Measurements from ENCODE around the gene CKS2.

Gene CKS2

GRCh38 chr9:89350988-89351557, 40.1 kb downstream of the CKS2 start:
- no peak for DNase-seq (ENCODE audit: low spot score)

- no peak for DNase-seq (ENCODE audit: low spot score)
Measured at GRCh38 chr9:89351584-89352300, 40.7 kb downstream of the CKS2 start.

DNA sequence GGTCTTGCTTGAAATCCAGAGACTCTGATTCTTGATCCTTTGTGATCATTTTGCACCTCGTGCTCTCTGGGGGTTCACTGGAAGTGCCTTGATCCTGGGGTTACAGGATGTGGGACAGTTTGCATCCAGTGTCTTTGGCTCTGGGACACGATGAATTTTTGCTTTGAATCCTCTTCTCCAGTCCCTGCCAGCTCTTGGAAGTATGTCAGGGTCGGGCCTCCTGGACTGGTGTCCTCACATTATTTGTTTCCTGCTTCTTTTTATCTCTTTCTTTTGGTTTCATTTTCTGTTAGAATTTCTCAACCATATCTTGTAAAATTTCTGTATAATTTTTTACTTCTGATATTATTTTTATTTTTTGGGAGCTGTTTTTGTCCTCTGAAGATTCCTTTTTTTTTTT, 41.5 kb downstream of the CKS2 start:
- no peak for DNase-seq (ENCODE audit: low spot score)

- no peak for DNase-seq (ENCODE audit: low spot score)
Measured at GRCh38 chr9:89352874-89353649, 42.1 kb downstream of the CKS2 start.

DNA sequence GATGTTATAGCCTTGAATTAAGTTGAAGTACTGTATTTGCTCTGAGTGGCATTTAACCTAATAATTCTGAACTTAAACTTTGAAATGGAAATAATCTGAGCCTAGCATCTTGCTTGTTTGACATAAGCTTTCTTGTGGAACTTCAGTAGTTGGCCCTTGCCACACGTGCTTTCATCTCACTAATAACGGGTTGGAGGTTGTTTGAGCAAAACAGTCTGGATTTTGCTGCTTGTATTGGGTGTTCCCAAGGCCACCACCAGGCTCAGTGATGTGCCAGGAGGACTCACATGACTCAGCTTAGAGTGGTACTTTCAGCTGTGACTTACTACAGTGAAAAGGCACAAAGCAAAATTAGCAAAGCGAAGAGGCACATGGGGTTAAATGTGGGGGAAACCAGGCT, 43.0 kb downstream of the CKS2 start:
- DNase-seq (ENCODE audit: low spot score): no peak

DNA sequence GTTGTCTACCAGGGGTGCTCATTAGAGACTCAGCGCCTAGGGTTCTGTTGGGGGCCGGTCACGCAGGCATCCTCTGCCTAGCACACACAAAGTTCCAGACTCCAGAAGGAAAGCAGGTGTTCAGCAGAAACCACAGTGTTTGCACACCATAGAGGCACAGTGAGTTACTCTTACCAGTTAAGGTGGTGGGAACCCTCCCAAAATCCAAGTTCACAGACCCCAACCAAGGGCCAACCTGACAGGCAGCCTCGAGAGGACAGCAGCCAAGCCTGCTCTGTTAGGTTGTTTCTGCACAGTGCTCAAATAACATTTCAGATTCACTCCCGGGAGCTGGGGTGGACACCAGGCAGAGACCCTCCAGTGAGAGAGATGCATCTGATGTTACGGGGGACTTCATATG, 43.5 kb downstream of the CKS2 start:
- no peak for DNase-seq (ENCODE audit: low spot score)

DNA sequence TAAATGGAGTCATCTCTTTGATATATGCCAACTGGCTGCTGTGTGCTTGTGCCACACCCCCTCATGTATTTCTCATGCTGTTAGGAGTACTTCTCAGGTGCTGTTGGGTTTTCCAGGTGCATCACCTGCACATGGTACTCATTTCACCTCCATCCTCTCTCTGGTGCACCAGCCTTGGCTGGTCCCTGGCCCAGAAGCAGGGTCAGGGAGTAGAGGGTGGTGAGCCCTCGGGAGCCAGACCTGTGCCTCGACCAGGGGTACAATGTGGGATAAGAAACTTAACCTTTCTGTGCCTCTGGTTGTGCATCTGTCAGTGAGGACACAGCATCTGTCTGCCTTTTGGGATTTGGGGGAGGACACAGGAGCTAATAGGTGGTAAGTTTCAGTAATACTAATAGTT, 45.8 kb downstream of the CKS2 start:
- DNase-seq (ENCODE audit: low spot score): no peak

- no peak for DNase-seq (ENCODE audit: low spot score)
Measured at GRCh38 chr9:89357331-89358197, 46.6 kb downstream of the CKS2 start.

- DNase-seq (ENCODE audit: low spot score): no peak
Measured at GRCh38 chr9:89358376-89358916, 47.5 kb downstream of the CKS2 start.

- DNase-seq (ENCODE audit: low spot score): no peak
Measured at GRCh38 chr9:89358985-89359384, 48.0 kb downstream of the CKS2 start.

GRCh38 chr9:89359751-89360261, 48.8 kb downstream of the CKS2 start:
- DNase-seq (ENCODE audit: low spot score): no peak

DNA sequence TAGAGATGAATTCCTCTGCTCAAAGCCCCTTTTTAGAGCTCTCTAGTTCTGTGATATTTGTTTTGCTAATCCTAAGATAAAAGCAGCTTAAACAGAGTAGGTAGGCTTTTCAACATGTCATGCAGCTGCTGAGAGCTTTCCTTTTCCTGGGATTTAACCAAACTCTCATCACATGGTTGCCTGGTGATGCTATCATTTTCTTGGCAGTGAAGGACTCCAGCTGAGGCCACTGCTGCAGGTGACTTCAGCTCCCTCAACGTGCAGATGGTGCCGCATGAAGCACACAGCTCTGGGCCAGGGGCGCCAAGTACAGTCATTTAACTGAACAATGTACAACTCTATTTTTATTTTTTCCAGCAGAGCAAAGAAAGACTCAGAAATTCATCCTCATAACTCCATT, 49.5 kb downstream of the CKS2 start:
- DNase-seq (ENCODE audit: low spot score): no peak

DNA sequence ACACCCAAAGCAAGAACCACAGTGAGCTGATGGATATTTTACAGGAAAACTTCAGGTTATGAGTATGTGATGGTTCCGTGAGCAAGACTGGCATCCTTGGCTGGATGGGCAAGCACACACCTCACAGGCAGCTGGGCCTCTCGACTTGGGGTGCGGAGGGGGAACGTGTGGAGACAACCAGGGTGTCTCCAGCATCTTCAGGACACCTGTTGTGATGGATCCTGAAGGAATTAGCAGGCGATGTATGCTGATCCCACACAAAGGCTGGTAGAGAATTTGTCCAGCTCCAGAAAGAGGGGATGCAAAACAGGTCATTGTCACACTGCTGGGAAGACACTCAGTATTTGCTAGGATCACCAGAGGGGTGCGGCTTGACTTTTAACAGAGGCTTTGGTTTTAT, 50.0 kb downstream of the CKS2 start:
- DNase-seq (ENCODE audit: low spot score): no peak

- DNase-seq (ENCODE audit: low spot score): no peak
Measured at GRCh38 chr9:89361816-89362646, 51.0 kb downstream of the CKS2 start.

DNA sequence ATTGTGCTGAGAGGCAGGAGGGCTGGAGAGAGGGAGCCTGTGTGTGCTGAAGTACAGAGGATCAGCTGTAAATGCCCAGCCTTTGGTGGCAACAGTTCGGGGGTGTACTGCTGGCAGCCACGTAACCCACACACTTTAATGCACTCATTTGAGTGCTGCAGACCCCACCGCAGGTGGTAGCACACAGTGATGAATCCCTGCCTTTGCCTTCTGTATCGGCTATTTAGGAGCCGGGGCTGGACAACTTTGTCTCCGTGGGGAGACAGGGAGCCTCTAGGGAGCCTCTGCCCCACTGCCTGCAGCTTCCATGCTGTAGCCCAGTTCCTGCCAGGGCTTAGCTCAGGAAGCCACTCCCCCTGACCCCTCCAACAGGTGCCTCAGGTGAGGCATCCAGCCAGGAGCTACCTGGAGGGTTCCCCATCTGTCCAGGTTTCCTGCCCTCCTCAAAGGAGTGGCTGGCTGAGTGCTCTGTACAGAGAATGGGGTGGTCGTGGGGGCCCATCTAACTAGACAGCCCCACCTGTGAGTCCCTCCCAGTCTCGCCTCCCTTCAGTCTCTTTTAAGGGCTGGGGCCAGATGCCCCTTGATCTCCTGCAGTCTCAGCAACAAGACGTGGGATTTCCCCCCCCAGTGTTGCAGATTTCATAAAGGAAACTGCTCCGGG, 51.8 kb downstream of the CKS2 start:
- no peak for DNase-seq (ENCODE audit: low spot score)

- no peak for DNase-seq (ENCODE audit: low spot score)
Measured at GRCh38 chr9:89363311-89363670, 52.3 kb downstream of the CKS2 start.

GRCh38 chr9:89363921-89364665, 53.1 kb downstream of the CKS2 start:
- DNase-seq (ENCODE audit: low spot score): no peak

- no peak for DNase-seq (ENCODE audit: low spot score)
Measured at GRCh38 chr9:89364666-89365531, 53.9 kb downstream of the CKS2 start.

GRCh38 chr9:89365532-89365912, 54.5 kb downstream of the CKS2 start:
- DNase-seq (ENCODE audit: low spot score): no peak
